ENCODE results near the gene TSPY1. TPM values are rescaled to one million over a fixed set of nuclear protein-coding genes. Genes with fewer than 3 reads are reported as not detected.
"Not testable (repeated sequence)": the region's sequence is repeated elsewhere in the genome, so short reads cannot be mapped to it uniquely, and the experiment has no call there.

The TSPY1 gene, protein sequence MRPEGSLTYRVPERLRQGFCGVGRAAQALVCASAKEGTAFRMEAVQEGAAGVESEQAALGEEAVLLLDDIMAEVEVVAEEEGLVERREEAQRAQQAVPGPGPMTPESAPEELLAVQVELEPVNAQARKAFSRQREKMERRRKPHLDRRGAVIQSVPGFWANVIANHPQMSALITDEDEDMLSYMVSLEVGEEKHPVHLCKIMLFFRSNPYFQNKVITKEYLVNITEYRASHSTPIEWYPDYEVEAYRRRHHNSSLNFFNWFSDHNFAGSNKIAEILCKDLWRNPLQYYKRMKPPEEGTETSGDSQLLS
- total RNA-seq: not detected

DNA sequence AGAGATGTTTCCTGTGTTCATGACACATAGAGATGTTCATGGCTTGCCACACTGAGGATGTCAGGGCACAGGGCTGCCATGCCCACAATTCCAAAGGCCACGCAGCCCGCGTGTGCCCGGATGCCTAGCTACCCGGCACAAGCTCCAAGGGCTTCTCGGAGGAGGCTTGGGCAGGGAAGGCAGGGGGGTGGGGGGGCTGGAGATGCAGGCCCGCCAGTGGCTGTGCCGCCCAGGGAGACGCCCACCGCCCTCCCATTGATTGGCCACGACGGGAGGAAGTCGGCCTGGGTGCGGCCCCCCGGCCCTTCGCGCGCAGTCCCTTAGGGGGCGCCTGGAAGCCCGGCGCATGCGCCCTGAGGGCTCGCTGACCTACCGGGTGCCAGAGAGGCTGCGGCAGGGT, at the start of gene TSPY1:
Gene TSPY1 (plus strand): TSS at position 301 of the 400 bp plus-strand sequence. CDS start 46 bp downstream, at position 347.
- not testable (repeated sequence) for DNase-seq

DNA sequence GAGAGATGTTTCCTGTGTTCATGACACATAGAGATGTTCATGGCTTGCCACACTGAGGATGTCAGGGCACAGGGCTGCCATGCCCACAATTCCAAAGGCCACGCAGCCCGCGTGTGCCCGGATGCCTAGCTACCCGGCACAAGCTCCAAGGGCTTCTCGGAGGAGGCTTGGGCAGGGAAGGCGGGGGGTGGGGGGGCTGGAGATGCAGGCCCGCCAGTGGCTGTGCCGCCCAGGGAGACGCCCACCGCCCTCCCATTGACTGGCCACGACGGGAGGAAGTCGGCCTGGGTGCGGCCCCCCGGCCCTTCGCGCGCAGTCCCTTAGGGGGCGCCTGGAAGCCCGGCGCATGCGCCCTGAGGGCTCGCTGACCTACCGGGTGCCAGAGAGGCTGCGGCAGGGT, 20.2 kb downstream of the TSPY1 start, which contains the start of gene TSPY9:
Gene TSPY9 (plus strand): TSS at position 301 of the 400 bp plus-strand sequence. CDS start 46 bp downstream, at position 347.
- DNase-seq: not testable (repeated sequence)

DNA sequence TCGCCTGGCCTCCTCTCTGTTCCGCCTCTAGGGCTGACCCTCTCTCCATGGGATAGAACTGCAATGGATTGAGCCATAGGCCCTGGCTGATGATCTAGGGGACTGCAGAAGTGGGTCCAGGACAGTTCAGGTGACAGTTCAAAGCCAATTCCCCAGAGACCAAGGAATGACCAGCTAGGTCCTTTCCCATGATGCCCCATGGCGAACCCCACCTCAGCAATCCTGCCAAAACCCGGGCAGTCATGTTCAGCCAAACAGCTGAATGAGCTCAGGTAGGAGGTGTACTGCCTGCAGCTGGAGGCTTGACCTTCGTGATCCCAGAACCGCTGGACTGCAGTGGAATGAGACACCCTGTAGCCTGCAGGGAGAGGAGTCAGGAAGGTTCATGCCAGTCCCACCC, 37.6 kb downstream of the TSPY1 start:
- DNase-seq: not testable (repeated sequence)

DNA sequence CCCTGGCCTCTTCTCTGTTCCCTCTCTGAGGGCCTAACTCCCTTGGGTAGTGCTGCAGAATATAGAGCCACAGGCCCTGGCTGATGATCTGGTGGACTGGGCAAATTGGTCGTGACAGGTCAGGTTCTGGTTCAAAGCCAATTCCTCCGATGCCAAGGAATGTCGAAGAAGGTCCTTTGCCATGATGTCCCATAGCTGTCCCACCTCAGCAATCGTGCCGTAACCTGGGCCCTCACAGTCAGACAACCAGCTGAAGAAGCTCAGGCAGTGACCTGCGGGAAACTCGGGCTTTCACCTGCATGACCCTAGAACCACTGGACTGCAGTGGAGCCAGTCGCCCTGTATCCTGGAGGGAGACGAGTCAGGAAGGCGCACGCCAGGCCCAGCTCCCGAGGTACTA, 49.5 kb downstream of the TSPY1 start:
- not testable (repeated sequence) for DNase-seq

Other genes with a start within 250 kb of the TSPY1 start
- gene TSPY4, start 129.5 kb upstream of the TSPY1 start, total RNA-seq: not detected
- gene TSPY8, start 109.2 kb upstream of the TSPY1 start, total RNA-seq: not detected
- gene TSPY3, start 68.5 kb upstream of the TSPY1 start, total RNA-seq: not detected
- gene TSPY9, start 20.3 kb downstream of the TSPY1 start, total RNA-seq: not detected
- not detected for gene TSPY10, start 60.9 kb downstream of the TSPY1 start, total RNA-seq

All from skin of body (tissue), 2 donors.